ENCODE data around the gene LARP4B. TPM values are rescaled to one million over a fixed set of nuclear protein-coding genes. Genes with fewer than 3 reads are reported as not detected.
"Not testable (repeated sequence)": the region's sequence is repeated elsewhere in the genome, so short reads cannot be mapped to it uniquely, and the experiment has no call there.

The LARP4B gene
- polyA plus RNA-seq, 1 donor, result 83.3 TPM

DNA sequence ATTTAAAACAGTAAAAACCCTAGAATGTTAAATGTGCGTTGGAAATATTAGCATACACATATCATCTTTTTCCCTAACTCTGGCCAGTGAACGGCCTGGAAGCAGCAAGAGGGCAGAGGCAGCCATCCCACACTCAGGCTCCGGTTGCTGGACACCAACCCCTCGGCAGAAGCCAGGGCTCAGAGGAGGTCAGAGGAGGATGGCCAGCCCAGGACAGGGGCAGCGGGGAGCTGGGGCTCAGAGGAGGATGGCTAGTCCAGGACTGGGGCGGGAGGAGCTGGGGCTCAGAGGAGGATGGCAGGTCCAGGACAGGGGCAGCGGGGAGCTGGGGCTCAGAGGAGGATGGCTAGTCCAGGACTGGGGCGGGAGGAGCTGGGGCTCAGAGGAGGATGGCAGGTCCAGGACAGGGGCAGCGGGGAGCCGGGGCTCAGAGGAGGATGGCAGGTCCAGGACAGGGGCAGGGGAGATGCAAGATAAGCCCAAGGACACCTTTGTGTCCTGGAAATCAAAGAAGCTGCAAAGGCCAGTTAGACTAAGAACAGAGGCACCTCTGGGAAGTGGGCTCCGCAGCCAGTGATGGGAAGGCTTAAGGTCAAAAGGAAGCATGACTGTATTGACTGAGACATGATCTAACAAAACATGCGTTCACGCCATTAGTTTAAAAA, 161.3 kb downstream of the LARP4B start:
- not testable (repeated sequence) for DNase-seq (ENCODE audit: low read depth)

GRCh38 chr10:767794-768193, 163.7 kb downstream of the LARP4B start:
- no peak for DNase-seq (ENCODE audit: low read depth)

DNA sequence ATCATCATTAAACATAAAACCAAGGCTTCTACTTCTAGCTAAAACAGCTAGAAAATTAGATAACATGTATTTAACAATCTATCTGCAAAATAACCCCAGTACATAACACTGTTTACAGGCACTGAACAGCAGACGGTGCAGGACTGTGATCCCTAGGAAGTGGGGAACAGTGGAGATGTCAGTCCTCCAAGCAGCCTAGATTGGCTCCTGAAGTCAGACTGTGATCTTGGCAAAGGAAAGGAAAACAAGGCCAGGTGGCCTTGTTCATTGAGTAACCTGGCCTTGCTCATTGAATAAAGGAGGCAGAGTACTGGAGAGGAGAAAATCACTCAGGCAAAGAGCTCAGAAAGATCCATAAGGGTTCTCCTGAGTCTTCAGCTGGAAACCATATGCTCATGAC, 164.3 kb downstream of the LARP4B start:
- no peak for DNase-seq (ENCODE audit: low read depth)

- DNase-seq (ENCODE audit: low read depth), result no peak
Measured at GRCh38 chr10:761376-761775, 170.1 kb downstream of the LARP4B start.

GRCh38 chr10:760622-761021, 170.9 kb downstream of the LARP4B start:
- no peak for DNase-seq (ENCODE audit: low read depth)

- no peak for DNase-seq (ENCODE audit: low read depth)
Measured at GRCh38 chr10:759898-760477, 171.5 kb downstream of the LARP4B start.

Other genes starting within 250 kb of the LARP4B start
- gene DIP2C, start 242.0 kb downstream of the LARP4B start, polyA plus RNA-seq (ENCODE audit: insufficient read length), result 26.3 TPM
- gene GTPBP4, start 56.7 kb upstream of the LARP4B start, polyA plus RNA-seq (ENCODE audit: insufficient read length), result 49.3 TPM
- 0.14 TPM for gene IDI2, start 94.2 kb upstream of the LARP4B start, polyA plus RNA-seq (ENCODE audit: insufficient read length)
- 41.7 TPM for gene IDI1, start 117.4 kb upstream of the LARP4B start, polyA plus RNA-seq (ENCODE audit: insufficient read length)
- 10.9 TPM for gene WDR37, start 124.7 kb upstream of the LARP4B start, polyA plus RNA-seq (ENCODE audit: insufficient read length)

Measured in forelimb muscle (tissue), 1 donor.